IMR-90 (cell line): ENCODE results near the gene MYO1D. TPM values are rescaled to one million over a fixed set of nuclear protein-coding genes. Genes with fewer than 3 reads are reported as not detected.

ENCODE experiments used
- ATAC-seq: fragments of 200-7000 bp; cut with Tn5 transposase; 2 replicates; pipeline ENCODE4 v1.9.1; 2020; ENCODE audit warnings: low read depth, mild to moderate bottlenecking, moderate library complexity
- BruUV-seq: library from RNA; stranded (reverse); fragments of 400-500 nt; replicated peaks from 2 replicates; lab custom pipeline; 2021; lab: Mats Ljungman, UMichigan
- CTCF ChIA-PET: fragments of 300-600 bp; formaldehyde crosslinking; extraction: SDS; loops from one replicate; lab custom pipeline; 2021; ENCODE audit warnings: antibody characterized with exemption; lab: Yijun Ruan, JAX
- POLR2A ChIA-PET: fragments of 300-600 bp; sonication (Branson Sonifier 250); formaldehyde crosslinking; loops from one replicate; lab custom pipeline; 2022; ENCODE audit warnings: antibody characterized with exemption; ENCODE audit not compliant: unreplicated experiment; lab: Charles Lee
- DNase-seq: peaks from one replicate; pipeline ENCODE4 v3.0.0; 2013
- H2AFZ ChIP-seq: replicated peaks from 2 replicates; pipeline ENCODE3; 2013; ENCODE audit warnings: low read length, mild to moderate bottlenecking; ENCODE audit not compliant: poor library complexity
- H2AK5ac ChIP-seq: 2 replicates; pipeline ENCODE4 v1.6.1; 2013; ENCODE audit warnings: low read depth, low read length, inconsistent platforms
- H2AK9ac ChIP-seq: replicated peaks from 2 replicates; pipeline ENCODE3; 2013; ENCODE audit warnings: mild to moderate bottlenecking, low read depth, low read length, moderate library complexity; ENCODE audit not compliant: poor library complexity
- H2BK120ac ChIP-seq: 2 replicates; pipeline ENCODE4 v1.6.1; 2013; ENCODE audit warnings: low read depth, low read length, inconsistent platforms
- H2BK15ac ChIP-seq: 3 replicates; pipeline ENCODE4 v1.6.1; 2013; ENCODE audit warnings: low read depth, low read length, inconsistent platforms
- H2BK20ac ChIP-seq: 2 replicates; pipeline ENCODE4 v1.6.1; 2013; ENCODE audit warnings: low read depth, mild to moderate bottlenecking, inconsistent platforms, low read length, moderate library complexity
- H2BK5ac ChIP-seq: 2 replicates; pipeline ENCODE4 v1.6.1; 2013; ENCODE audit warnings: mild to moderate bottlenecking, low read depth, low read length, inconsistent platforms; ENCODE audit not compliant: poor library complexity, severe bottlenecking
- H3K14ac ChIP-seq: replicated peaks from 2 replicates; pipeline ENCODE4 v1.6.1; 2013; ENCODE audit warnings: low read depth, low read length, inconsistent platforms
- H3K18ac ChIP-seq: 2 replicates; pipeline ENCODE4 v1.6.1; 2013; ENCODE audit warnings: low read depth, low read length, control low read depth
- H3K23ac ChIP-seq: 2 replicates; pipeline ENCODE4 v1.6.1; 2013; ENCODE audit warnings: low read depth, low read length, inconsistent platforms
- H3K27ac ChIP-seq: 2 replicates; pipeline ENCODE4 v1.5.1; 2013; ENCODE audit warnings: mild to moderate bottlenecking, control low read depth, low read length; ENCODE audit not compliant: insufficient read depth
- H3K27me3 ChIP-seq: 2 replicates; pipeline ENCODE4 v1.6.1; 2013; ENCODE audit warnings: low read length; ENCODE audit not compliant: control insufficient read depth, insufficient read depth
- H3K36me3 ChIP-seq: 2 replicates; pipeline ENCODE4 v1.6.1; 2013; ENCODE audit warnings: low read length, mixed read lengths; ENCODE audit not compliant: control insufficient read depth, insufficient read depth
- H3K4ac ChIP-seq: 2 replicates; pipeline ENCODE4 v1.6.1; 2013; ENCODE audit warnings: low read depth, low read length, inconsistent platforms
- H3K4me1 ChIP-seq: 2 replicates; pipeline ENCODE4 v1.6.1; 2013; ENCODE audit warnings: low read length, mixed read lengths; ENCODE audit not compliant: control insufficient read depth, insufficient read depth
- H3K4me2 ChIP-seq: 2 replicates; pipeline ENCODE4 v1.6.1; 2013; ENCODE audit warnings: low read depth, mild to moderate bottlenecking, control low read depth, low read length, moderate library complexity
- H3K4me3 ChIP-seq: 2 replicates; pipeline ENCODE4 v1.5.1; 2013; ENCODE audit warnings: low read depth, mild to moderate bottlenecking, control low read depth, low read length, moderate library complexity; ENCODE audit not compliant: insufficient read depth
- H3K56ac ChIP-seq: 2 replicates; pipeline ENCODE4 v1.6.1; 2013; ENCODE audit warnings: low read length, inconsistent platforms; ENCODE audit not compliant: insufficient read depth; ENCODE audit errors: extremely low read depth
- H3K79me1 ChIP-seq, 2 experiments: 2 replicates each; pipeline ENCODE4 v1.6.1; 2013; ENCODE audit warnings: low read length in 2 of 2, inconsistent platforms in 1 of 2, low read depth in 1 of 2
- H3K9ac ChIP-seq: 2 replicates; pipeline ENCODE4 v1.6.1; 2013; ENCODE audit warnings: low read depth, low read length, control low read depth
- H3K9me1 ChIP-seq: 2 replicates; pipeline ENCODE4 v1.6.1; 2013; ENCODE audit warnings: low read length, inconsistent platforms; ENCODE audit not compliant: insufficient read depth
- H3K9me3 ChIP-seq: 2 replicates; pipeline ENCODE4 v1.6.1; 2013; ENCODE audit warnings: low read length; ENCODE audit not compliant: control insufficient read depth, insufficient read depth
- H4K20me1 ChIP-seq: 2 replicates; pipeline ENCODE4 v1.6.1; 2013; ENCODE audit warnings: low read length, inconsistent platforms; ENCODE audit not compliant: insufficient read depth
- H4K5ac ChIP-seq: 2 replicates; pipeline ENCODE4 v1.6.1; 2013; ENCODE audit warnings: mild to moderate bottlenecking, low read depth, low read length, control low read depth
- H4K8ac ChIP-seq, 2 experiments: 2 replicates each; pipeline ENCODE4 v1.6.1; 2013; ENCODE audit warnings: low read depth in 2 of 2, low read length in 2 of 2, control low read depth in 1 of 2, inconsistent platforms in 1 of 2
- H4K91ac ChIP-seq: 2 replicates; pipeline ENCODE4 v1.6.1; 2013; ENCODE audit warnings: low read depth, low read length, inconsistent platforms; ENCODE audit not compliant: insufficient read depth
- CEBPB ChIP-seq: IDR thresholded peaks from 2 replicates; pipeline ENCODE4 v1.6.1; 2012; ENCODE audit warnings: low read depth, low read length, improper control_type of control experiment
- CHD1 ChIP-seq: IDR thresholded peaks from 2 replicates; pipeline ENCODE4 v1.6.1; 2012; ENCODE audit warnings: low read depth, low read length, improper control_type of control experiment
- MAZ ChIP-seq: IDR thresholded peaks from 2 replicates; pipeline ENCODE4 v1.6.1; 2012; ENCODE audit warnings: low read depth, mild to moderate bottlenecking, low read length, improper control_type of control experiment, moderate library complexity, borderline replicate concordance
- NFE2L2 ChIP-seq: fragments of 150-350 bp; IDR thresholded peaks from 2 replicates; pipeline ENCODE4 v1.6.1; 2016; ENCODE audit warnings: low read depth, mild to moderate bottlenecking, low read length
- POLR2A ChIP-seq: IDR thresholded peaks from 2 replicates; pipeline ENCODE4 v1.6.1; 2012; ENCODE audit warnings: mild to moderate bottlenecking, low read depth, low read length
- RAD21 ChIP-seq: IDR thresholded peaks from 2 replicates; pipeline ENCODE4 v1.6.1; 2012; ENCODE audit warnings: low read length, improper control_type of control experiment
- RCOR1 ChIP-seq: IDR thresholded peaks from 2 replicates; pipeline ENCODE4 v1.6.1; 2012; ENCODE audit warnings: mild to moderate bottlenecking, low read length, improper control_type of control experiment; ENCODE audit not compliant: insufficient replicate concordance
- RFX5 ChIP-seq: IDR thresholded peaks from 2 replicates; pipeline ENCODE4 v1.8.0; 2012; ENCODE audit warnings: low read depth, mild to moderate bottlenecking, low read length, moderate library complexity
- WGBS, 2 experiments: methylation state at CpG; one replicate each; pipeline versions ENCODE4 v1.1.5 to v1.1.7; 2013; ENCODE audit warnings: missing lambda C conversion rate in 2 of 2; ENCODE audit not compliant: insufficient read length in 1 of 2; ENCODE audit errors: extremely low coverage in 2 of 2; 5-methylcytosine and 5-hydroxymethylcytosine counted together
- dilution Hi-C: fragments of 300-500 bp; cut with HindIII; formaldehyde crosslinking; loops from one replicate; pipeline ENCODE4 v1.14.3; 2018; ENCODE audit warnings: low sequenced_read_pairs; ENCODE audit not compliant: unreplicated experiment
- in situ Hi-C: fragments of 300-500 bp; cut with MboI; formaldehyde crosslinking; loops from 3 replicates; pipeline ENCODE4 v1.14.3; 2019; ENCODE audit warnings: low sequenced_read_pairs, inconsistent platforms, mixed read lengths
- intact Hi-C: fragments of 100-400 bp; cut with micrococcal nuclease; formaldehyde crosslinking; loops from 2 replicates; pipeline ENCODE4 v1.10.0; 2022
- polyA plus RNA-seq, 3 experiments: library from polyadenylated mRNA; depleted of rRNA; stranded (reverse); fragments of >200 nt; gene quantifications; 2 replicates each; pipeline ENCODE4 v1.2.3, GENCODE V29; 2012; ENCODE audit warnings: low replicate concordance in 1 of 3
- total RNA-seq: library from RNA; depleted of rRNA; stranded (reverse); fragments of >200 nt; gene quantifications from 2 replicates; pipeline ENCODE4 v1.2.3, GENCODE V29; 2012
- TF ChIP-seq, protein P1 (sequence below): conservative IDR thresholded peaks from 2 replicates; pipeline ENCODE4 v1.5.1; 2012; ENCODE audit warnings: mild to moderate bottlenecking, low read depth, low read length, improper control_type of control experiment

MYO1D gene
- total and polyA plus RNA-seq, 2 of the 4 experiments (the other 2 are of a cell fraction): 0.63 to 0.90 TPM

DNA sequence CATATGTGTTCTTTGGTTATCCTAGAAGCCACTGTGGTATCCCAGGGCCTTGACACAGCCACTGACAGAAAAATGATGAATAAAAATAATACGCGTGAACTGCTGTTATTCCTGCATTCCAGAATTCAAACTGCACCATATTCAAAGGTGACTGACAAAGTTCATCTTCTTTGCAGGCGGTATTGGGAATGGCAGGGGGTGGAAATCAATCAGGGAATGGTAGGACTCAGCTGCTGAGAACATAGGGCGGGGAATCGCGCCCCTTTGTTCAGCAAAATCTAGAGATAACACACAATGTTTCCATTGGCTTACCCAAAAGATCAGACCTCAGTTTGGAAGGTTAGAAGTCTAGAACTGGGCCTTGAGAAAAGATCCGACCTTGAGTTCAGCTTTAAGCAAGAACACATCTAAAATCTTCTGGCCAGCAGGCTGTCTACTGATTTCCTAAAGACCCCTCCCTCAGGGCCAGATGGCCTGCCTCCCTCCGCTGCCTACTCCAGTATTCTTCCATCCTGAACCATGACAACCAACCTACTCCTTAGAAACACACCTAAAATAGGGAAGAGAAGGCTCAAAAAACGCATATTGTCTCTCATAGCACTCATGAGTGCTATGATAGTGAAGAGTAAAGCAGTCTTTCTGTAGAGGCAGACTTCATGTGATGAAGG is 356.1 kb downstream of the MYO1D start:
- Histone ChIP-seq H2AFZ (no peak overlapping the region), H3K4me1 (no peaks in the 10 kb centered on the region; the same call in 1 of the 2 replicates), H2BK5ac (no peak overlapping the region), H4K91ac (no peak overlapping the region), H3K79me1 (no peaks in the 10 kb centered on the region), H4K20me1 (no peaks in the 10 kb centered on the region), H3K27me3 (peaks cover 20% of the 10 kb centered on the region), H3K4me2 (no peak overlapping the region), H3K9ac (no peak overlapping the region), H2AK5ac (no peak overlapping the region), H3K36me3 (no peaks in the 10 kb centered on the region), H3K9me1 (0 out of 2 replicates have a peak, but pooled peaks cover 2% of the 10 kb centered on the region), H3K27ac (no peak overlapping the region), H2AK9ac (no peak overlapping the region), H4K5ac (no peak overlapping the region), H3K14ac (no peak overlapping the region), H3K18ac (no peak overlapping the region), H4K8ac (no peak overlapping the region), H3K23ac (no peak overlapping the region), H3K4me3 (no peak overlapping the region), H2BK15ac (no peak overlapping the region), H2BK20ac (no peak overlapping the region), H3K9me3 (no peaks in the 10 kb centered on the region), H2BK120ac (no peak overlapping the region), H3K56ac (no peak overlapping the region), H3K4ac (no peak overlapping the region)
- dilution Hi-C loops: no loop called here
- in situ Hi-C loops: no loop called here
- BruUV-seq: no TSS peak
- ATAC-seq: no peak
- ChIA-PET POLR2A (interaction anchor here (0.6 kb wide), 1 partner anchor 11 kb away, joined by 3 read pairs; no protein-coding TSS in a partner anchor), CTCF (interaction anchor here (0.6 kb wide), 1 partner anchor 73 kb away, joined by 4 read pairs; no protein-coding TSS in a partner anchor)
- no peak for DNase-seq
- WGBS, 2 experiments: 80% methylated on average over 1 of the region's 9 CpGs; no CpG with 5 or more reads in 1 of the 2 experiments
- TF ChIP-seq CHD1 (no peak), NFE2L2 (no peak), CEBPB (no peak), MAZ (no peak), RAD21 (no peak), RFX5 (no peak), RCOR1 (no peak), POLR2A (no peak)
- TF ChIP-seq, protein P1, sequence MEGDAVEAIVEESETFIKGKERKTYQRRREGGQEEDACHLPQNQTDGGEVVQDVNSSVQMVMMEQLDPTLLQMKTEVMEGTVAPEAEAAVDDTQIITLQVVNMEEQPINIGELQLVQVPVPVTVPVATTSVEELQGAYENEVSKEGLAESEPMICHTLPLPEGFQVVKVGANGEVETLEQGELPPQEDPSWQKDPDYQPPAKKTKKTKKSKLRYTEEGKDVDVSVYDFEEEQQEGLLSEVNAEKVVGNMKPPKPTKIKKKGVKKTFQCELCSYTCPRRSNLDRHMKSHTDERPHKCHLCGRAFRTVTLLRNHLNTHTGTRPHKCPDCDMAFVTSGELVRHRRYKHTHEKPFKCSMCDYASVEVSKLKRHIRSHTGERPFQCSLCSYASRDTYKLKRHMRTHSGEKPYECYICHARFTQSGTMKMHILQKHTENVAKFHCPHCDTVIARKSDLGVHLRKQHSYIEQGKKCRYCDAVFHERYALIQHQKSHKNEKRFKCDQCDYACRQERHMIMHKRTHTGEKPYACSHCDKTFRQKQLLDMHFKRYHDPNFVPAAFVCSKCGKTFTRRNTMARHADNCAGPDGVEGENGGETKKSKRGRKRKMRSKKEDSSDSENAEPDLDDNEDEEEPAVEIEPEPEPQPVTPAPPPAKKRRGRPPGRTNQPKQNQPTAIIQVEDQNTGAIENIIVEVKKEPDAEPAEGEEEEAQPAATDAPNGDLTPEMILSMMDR: no peak
- intact Hi-C loops: no loop called here
